ENCODE data around the gene TCERG1L. TPM values are rescaled to one million over a fixed set of nuclear protein-coding genes. Genes with fewer than 3 reads are reported as not detected.

Gene TCERG1L
- total and polyA plus RNA-seq, 2 experiments from 2014 or later, result not detected

DNA sequence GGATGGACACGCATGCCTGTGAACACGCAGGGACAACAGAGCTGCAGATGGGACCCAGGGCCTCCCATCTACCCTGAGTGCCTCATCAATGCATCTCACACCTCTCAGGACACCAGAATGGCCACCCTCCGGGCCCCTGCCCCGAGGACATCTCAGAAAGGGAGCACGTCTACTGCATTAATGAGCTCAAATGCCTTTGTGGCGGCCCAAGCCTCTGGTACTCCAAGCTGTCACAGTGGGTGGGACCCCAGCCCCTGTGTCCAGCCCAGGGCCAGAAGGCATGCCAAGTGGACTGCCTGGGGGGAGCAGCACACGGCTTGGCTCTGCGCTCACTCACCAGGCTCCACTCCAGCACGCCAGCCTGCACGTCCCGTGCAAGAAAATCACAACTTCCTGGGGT, 52.0 kb downstream of the TCERG1L start:
- no peaks in the 10 kb centered on the region for H3K9me2 ChIP-seq (ENCODE audit: insufficient read depth)
- no peaks in the 10 kb centered on the region for H3K79me2 ChIP-seq (ENCODE audit: insufficient read depth)
- H3K9ac ChIP-seq, result no peak overlapping the region
- no peaks in the 10 kb centered on the region for H3K36me3 ChIP-seq (ENCODE audit: low read depth)
- H4K20me1 ChIP-seq (ENCODE audit: insufficient read depth), result no peaks in the 10 kb centered on the region
- H3K4me1 ChIP-seq (ENCODE audit: insufficient read depth), result no peaks in the 10 kb centered on the region
- H3F3A ChIP-seq (ENCODE audit: insufficient read depth), result no peaks in the 10 kb centered on the region
- DNase-seq, result no peak
- in situ Hi-C loops (cut with MboI), result no loop called here
- no peak for TF ChIP-seq EZH2 (IDR thresholded peaks at IDR 0.05; ENCODE audit: insufficient read depth, poor library complexity, severe bottlenecking)
- TF ChIP-seq EZH2phosphoT487 (IDR thresholded peaks at IDR 0.05; ENCODE audit: insufficient read depth, low read depth), result no peak
- no peak overlapping the region for H3K4me3 ChIP-seq
- H3K27me3 ChIP-seq (replicated peaks; ENCODE audit: insufficient read depth), result no peaks in the 10 kb centered on the region
- H3K27ac ChIP-seq, result no peak overlapping the region
- 44% methylated on average over 11 of the region's 11 CpGs for WGBS, 2 experiments (ENCODE audit: low coverage in 1 of 2, low lambda C conversion rate in 2 of 2, missing lambda C conversion rate in 2 of 2)
- no peak overlapping the region for H3K4me2 ChIP-seq (ENCODE audit: unreplicated experiment)
- H3K9me3 ChIP-seq (ENCODE audit: low read depth), result no peaks in the 10 kb centered on the region
- no peak overlapping the region for H2AFZ ChIP-seq

DNA sequence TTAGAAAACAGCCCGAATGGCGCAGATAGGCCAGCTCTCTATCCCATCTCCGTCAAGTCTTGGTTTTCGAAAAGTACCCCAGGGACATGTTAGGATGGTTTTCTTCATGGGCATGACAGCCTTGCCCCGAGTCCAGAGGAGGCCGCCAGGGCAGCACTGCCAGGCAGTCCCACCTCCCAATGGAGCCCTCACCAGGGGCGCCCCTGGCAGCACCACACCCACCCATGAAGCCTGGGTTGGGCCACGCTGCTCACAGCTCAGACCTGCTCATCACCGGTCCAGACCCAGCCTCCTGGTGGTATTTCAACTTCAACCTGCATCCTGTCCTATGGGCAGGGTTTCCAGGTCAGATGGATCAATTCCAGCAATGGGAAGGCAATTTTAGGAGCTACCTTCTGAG, 53.3 kb downstream of the TCERG1L start:
- H3F3A ChIP-seq (ENCODE audit: insufficient read depth), result no peaks in the 10 kb centered on the region
- H3K4me3 ChIP-seq, result no peak overlapping the region
- H3K79me2 ChIP-seq (ENCODE audit: insufficient read depth), result no peaks in the 10 kb centered on the region
- H3K27ac ChIP-seq, result no peak overlapping the region
- no peaks in the 10 kb centered on the region for H3K36me3 ChIP-seq (ENCODE audit: low read depth)
- DNase-seq, result no peak
- no peaks in the 10 kb centered on the region for H3K9me3 ChIP-seq (ENCODE audit: low read depth)
- H2AFZ ChIP-seq, result no peak overlapping the region
- H3K9me2 ChIP-seq (ENCODE audit: insufficient read depth), result no peaks in the 10 kb centered on the region
- 37 to 46% methylated on average over 9 of the region's 9 CpGs for WGBS, 2 experiments (ENCODE audit: low coverage in 1 of 2, low lambda C conversion rate in 2 of 2, missing lambda C conversion rate in 2 of 2)
- in situ Hi-C loops (cut with MboI), result no loop called here
- H3K27me3 ChIP-seq (replicated peaks; ENCODE audit: insufficient read depth), result no peaks in the 10 kb centered on the region
- H3K9ac ChIP-seq, result no peak overlapping the region
- TF ChIP-seq EZH2 (IDR thresholded peaks at IDR 0.05; ENCODE audit: insufficient read depth, poor library complexity, severe bottlenecking) (no peak), EZH2phosphoT487 (IDR thresholded peaks at IDR 0.05; ENCODE audit: insufficient read depth, low read depth) (no peak)
- H3K4me2 ChIP-seq (ENCODE audit: unreplicated experiment), result no peak overlapping the region
- no peaks in the 10 kb centered on the region for H4K20me1 ChIP-seq (ENCODE audit: insufficient read depth)
- no peaks in the 10 kb centered on the region for H3K4me1 ChIP-seq (ENCODE audit: insufficient read depth)

DNA sequence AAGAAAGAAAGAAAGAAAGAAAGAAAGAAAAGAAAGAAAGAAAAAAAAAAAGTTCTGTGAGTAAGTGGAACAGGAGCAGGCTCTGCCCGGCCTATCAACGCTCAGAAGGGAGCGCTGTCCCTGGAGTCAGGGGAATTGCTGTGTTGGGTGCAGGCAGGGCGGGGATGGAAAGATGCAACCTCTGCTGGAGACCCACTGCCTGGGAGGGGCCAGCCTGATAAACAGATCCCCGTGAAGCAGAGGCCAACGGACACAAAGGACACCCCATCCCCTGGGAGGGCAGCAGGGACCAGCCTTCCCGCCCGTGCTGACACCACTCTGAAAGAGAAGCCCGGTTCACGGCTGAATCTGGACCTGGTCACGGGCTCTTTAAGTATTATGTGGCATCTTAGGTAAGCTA, 54.5 kb downstream of the TCERG1L start:
- Histone ChIP-seq H3K9me3 (ENCODE audit: low read depth) (no peaks in the 10 kb centered on the region), H3K27ac (no peak overlapping the region), H3K4me1 (ENCODE audit: insufficient read depth) (no peaks in the 10 kb centered on the region), H3K9me2 (ENCODE audit: insufficient read depth) (no peaks in the 10 kb centered on the region), H3K4me2 (ENCODE audit: unreplicated experiment) (no peak overlapping the region), H4K20me1 (ENCODE audit: insufficient read depth) (no peaks in the 10 kb centered on the region), H3K9ac (no peak overlapping the region), H2AFZ (no peak overlapping the region), H3F3A (ENCODE audit: insufficient read depth) (no peaks in the 10 kb centered on the region), H3K27me3 (replicated peaks; ENCODE audit: insufficient read depth) (no peaks in the 10 kb centered on the region), H3K79me2 (ENCODE audit: insufficient read depth) (no peaks in the 10 kb centered on the region), H3K4me3 (no peak overlapping the region), H3K36me3 (ENCODE audit: low read depth) (no peaks in the 10 kb centered on the region)
- no peak for TF ChIP-seq EZH2 (IDR thresholded peaks at IDR 0.05; ENCODE audit: insufficient read depth, poor library complexity, severe bottlenecking)
- no peak for TF ChIP-seq EZH2phosphoT487 (IDR thresholded peaks at IDR 0.05; ENCODE audit: insufficient read depth, low read depth)
- WGBS, 2 experiments (ENCODE audit: low coverage in 1 of 2, low lambda C conversion rate in 2 of 2, missing lambda C conversion rate in 2 of 2), result 36 to 45% methylated on average over 11 of the region's 11 CpGs
- in situ Hi-C loops (cut with MboI), result no loop called here
- DNase-seq, result no peak

DNA sequence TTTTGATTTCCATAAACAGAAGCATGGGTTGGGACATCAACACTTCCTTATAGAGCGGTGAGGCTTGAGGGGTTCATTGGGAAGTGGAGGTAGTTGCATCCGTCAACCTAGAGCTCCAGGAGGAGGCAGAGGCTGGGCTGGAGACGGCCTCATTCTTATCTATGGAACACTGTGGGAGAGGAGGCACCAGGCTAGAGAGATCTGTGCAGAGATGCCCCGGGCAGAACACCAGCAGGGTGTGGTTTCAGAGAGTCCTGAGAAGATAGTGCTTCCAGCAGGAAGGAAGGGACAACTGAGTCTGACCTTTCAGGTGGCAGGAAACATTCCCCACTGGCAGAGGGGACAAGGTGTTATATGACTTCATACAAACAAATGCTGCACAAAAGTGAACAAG, 56.7 kb downstream of the TCERG1L start:
- Histone ChIP-seq H3K9ac (no peak overlapping the region), H3K9me2 (ENCODE audit: insufficient read depth) (no peaks in the 10 kb centered on the region), H3K9me3 (ENCODE audit: low read depth) (no peaks in the 10 kb centered on the region), H3K4me2 (ENCODE audit: unreplicated experiment) (no peak overlapping the region), H3K36me3 (ENCODE audit: low read depth) (no peaks in the 10 kb centered on the region), H2AFZ (no peak overlapping the region), H3K4me1 (ENCODE audit: insufficient read depth) (no peaks in the 10 kb centered on the region), H3K79me2 (ENCODE audit: insufficient read depth) (no peaks in the 10 kb centered on the region), H3F3A (ENCODE audit: insufficient read depth) (no peaks in the 10 kb centered on the region), H3K27ac (no peak overlapping the region), H3K4me3 (no peak overlapping the region), H4K20me1 (ENCODE audit: insufficient read depth) (no peaks in the 10 kb centered on the region), H3K27me3 (replicated peaks; ENCODE audit: insufficient read depth) (no peaks in the 10 kb centered on the region)
- WGBS, 2 experiments (ENCODE audit: low coverage in 1 of 2, low lambda C conversion rate in 2 of 2, missing lambda C conversion rate in 2 of 2), result 34 to 35% methylated on average over 4 of the region's 4 CpGs
- in situ Hi-C loops (cut with MboI), result no loop called here
- DNase-seq, result no peak
- TF ChIP-seq EZH2 (IDR thresholded peaks at IDR 0.05; ENCODE audit: insufficient read depth, poor library complexity, severe bottlenecking) (no peak), EZH2phosphoT487 (IDR thresholded peaks at IDR 0.05; ENCODE audit: insufficient read depth, low read depth) (no peak)
